Osteocyte (in vitro differentiated cells): ENCODE data around the gene ELP6. TPM values are rescaled to one million over a fixed set of nuclear protein-coding genes. Genes with fewer than 3 reads are reported as not detected.
"Not testable (repeated sequence)": the region's sequence is repeated elsewhere in the genome, so short reads cannot be mapped to it uniquely, and the experiment has no call there.

Experiments used
- DNase-seq: peaks from one replicate; pipeline ENCODE4 v3.0.0; 2021; ENCODE audit warnings: mixed read lengths; ENCODE audit not compliant: unreplicated experiment; ENCODE audit errors: extremely low spot score
- H3K27ac Mint-ChIP-seq: one replicate; pipeline ENCODE4 v1.8.0; 2021; ENCODE audit warnings: mild to moderate bottlenecking, mixed read lengths; ENCODE audit not compliant: unreplicated experiment
- H3K27me3 Mint-ChIP-seq: one replicate; pipeline ENCODE4 v1.8.0; 2021; ENCODE audit warnings: mixed read lengths; ENCODE audit not compliant: unreplicated experiment
- H3K36me3 Mint-ChIP-seq: one replicate; pipeline ENCODE4 v1.8.0; 2021; ENCODE audit warnings: mixed read lengths; ENCODE audit not compliant: unreplicated experiment
- H3K4me1 Mint-ChIP-seq: one replicate; pipeline ENCODE4 v1.8.0; 2021; ENCODE audit warnings: mixed read lengths; ENCODE audit not compliant: unreplicated experiment
- H3K4me3 Mint-ChIP-seq: one replicate; pipeline ENCODE4 v1.8.0; 2021; ENCODE audit warnings: mild to moderate bottlenecking, moderate library complexity, mixed read lengths; ENCODE audit not compliant: unreplicated experiment
- H3K9me3 Mint-ChIP-seq: one replicate; pipeline ENCODE4 v1.8.0; 2021; ENCODE audit warnings: mixed read lengths; ENCODE audit not compliant: unreplicated experiment
- CTCF ChIP-seq: fragments of 200-600 bp; sonication (generic); IDR thresholded peaks from 2 replicates; pipeline ENCODE4 v1.5.0; 2021; ENCODE audit warnings: antibody characterized with exemption, mild to moderate bottlenecking, moderate library complexity
- total RNA-seq: library from RNA; stranded (reverse); gene quantifications from 2 replicates; pipeline ENCODE4 v1.2.1, GENCODE V29; 2021

Gene ELP6
- total RNA-seq, 1 donor from 2014 or later = 40.3 TPM

GRCh38 chr3:47515100-47515499, 1.6 kb upstream of the ELP6 start:
- peaks cover 2% of the 10 kb centered on the region for H3K27me3 Mint-ChIP-seq
- H3K27ac Mint-ChIP-seq = peak overlapping the region; percentile 65
- no peak for DNase-seq
- peaks cover under 1% of the 10 kb centered on the region for H3K36me3 Mint-ChIP-seq
- peak overlapping the region; percentile 53 for H3K4me3 Mint-ChIP-seq
- no peaks in the 10 kb centered on the region for H3K9me3 Mint-ChIP-seq
- TF ChIP-seq CTCF = no peak
- peaks cover 19% of the 10 kb centered on the region for H3K4me1 Mint-ChIP-seq

- H3K36me3 Mint-ChIP-seq = peaks cover 10% of the 10 kb centered on the region
These were observed 942 bp downstream of the ELP6 start for GRCh38 chr3:47512416-47513124.

GRCh38 chr3:47505267-47505666, 8.2 kb downstream of the ELP6 start:
- H3K36me3 Mint-ChIP-seq = peaks cover 38% of the 10 kb centered on the region
- H3K27ac Mint-ChIP-seq, H3K9me3 Mint-ChIP-seq, H3K4me3 Mint-ChIP-seq, H3K27me3 Mint-ChIP-seq, H3K4me1 Mint-ChIP-seq, DNase-seq: not testable (repeated sequence)

More at GRCh38 chr3:47512416-47513124, 942 bp downstream of the ELP6 start:
- no peak for TF ChIP-seq CTCF
- Mint-ChIP-seq H3K4me3 (peak overlapping the region; percentile 96), H3K27me3 (peaks cover 2% of the 10 kb centered on the region), H3K4me1 (peaks cover 19% of the 10 kb centered on the region), H3K27ac (peak overlapping the region; percentile 97), H3K9me3 (no peaks in the 10 kb centered on the region)
- no peak for DNase-seq

GRCh38 chr3:47504113-47504512, 9.4 kb downstream of the ELP6 start:
- TF ChIP-seq CTCF = no peak
- H3K4me3 Mint-ChIP-seq = no peak overlapping the region
- peaks cover 38% of the 10 kb centered on the region for H3K36me3 Mint-ChIP-seq
- H3K4me1 Mint-ChIP-seq = no peaks in the 10 kb centered on the region
- no peaks in the 10 kb centered on the region for H3K27me3 Mint-ChIP-seq
- DNase-seq = no peak
- no peak overlapping the region for H3K27ac Mint-ChIP-seq
- no peaks in the 10 kb centered on the region for H3K9me3 Mint-ChIP-seq

- no peak for TF ChIP-seq CTCF
- Mint-ChIP-seq H3K36me3 (peaks cover 43% of the 10 kb centered on the region), H3K4me3 (no peak overlapping the region), H3K27ac (no peak overlapping the region), H3K27me3 (no peaks in the 10 kb centered on the region), H3K4me1 (no peaks in the 10 kb centered on the region), H3K9me3 (no peaks in the 10 kb centered on the region)
- DNase-seq = no peak
These were observed 10.5 kb downstream of the ELP6 start for GRCh38 chr3:47503033-47503432.
